ENCODE measurements around the gene GSKIP.

The GSKIP gene

DNA sequence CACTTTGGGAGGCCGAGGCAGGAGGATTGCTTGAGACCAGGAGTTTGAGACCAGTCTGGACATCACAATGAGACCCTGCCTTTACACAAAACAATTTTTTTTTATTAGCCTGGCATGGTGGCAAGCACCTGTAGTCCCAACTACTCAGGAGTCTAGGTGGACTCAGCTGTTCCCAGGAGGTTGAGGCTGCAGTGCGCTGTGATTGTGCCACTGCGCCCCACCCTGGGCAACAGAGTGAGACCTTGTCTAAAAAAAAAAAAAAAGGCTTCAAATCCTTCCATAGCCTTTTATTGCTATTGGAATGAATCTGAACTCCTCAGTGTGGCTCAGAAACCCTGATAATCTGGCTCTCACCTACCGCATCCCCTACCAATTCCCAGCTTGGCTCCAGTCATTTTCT lies 54.7 kb downstream of the GSKIP start:
- DNase-seq (ENCODE audit: low spot score), result no peak

DNA sequence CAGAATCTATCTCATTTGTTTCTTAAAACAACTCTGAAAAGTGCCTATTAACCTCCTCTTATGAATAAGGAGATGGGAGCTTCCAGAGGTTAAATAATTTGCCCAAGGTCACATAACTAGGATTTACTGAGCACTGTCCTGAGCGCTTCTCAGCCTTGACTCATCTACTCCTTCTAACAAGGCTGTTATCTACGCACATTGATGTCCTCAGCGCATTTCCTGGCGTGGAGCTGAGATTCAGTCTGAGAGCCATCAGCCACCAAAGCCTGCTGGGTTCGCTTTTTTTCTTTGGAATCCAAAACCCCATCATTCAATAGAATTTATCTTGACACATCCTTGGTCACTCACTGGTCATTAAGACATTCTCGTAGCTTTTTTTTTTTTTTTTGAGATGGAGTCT lies 57.9 kb downstream of the GSKIP start:
- no peak for DNase-seq (ENCODE audit: low spot score)

DNA sequence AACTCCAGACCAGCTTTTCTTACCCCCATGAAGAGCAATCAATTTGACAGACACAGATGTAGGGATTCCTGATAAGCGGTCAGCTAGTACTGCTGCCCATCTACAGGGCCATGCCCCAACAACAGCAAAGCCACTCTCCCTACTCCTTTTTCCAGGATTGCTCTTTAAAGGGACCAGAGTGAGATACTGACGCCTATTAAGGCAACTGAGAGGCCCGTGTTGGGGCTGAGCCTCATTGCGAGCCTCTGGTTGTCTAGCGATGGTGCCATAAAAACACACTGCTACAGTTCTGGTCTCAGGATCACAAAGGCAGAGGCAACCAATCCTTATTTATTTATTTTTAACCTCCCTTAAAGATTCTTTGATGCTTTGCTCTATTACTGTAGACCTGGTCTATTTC lies 59.7 kb downstream of the GSKIP start:
- no peak for DNase-seq (ENCODE audit: low spot score)

DNA sequence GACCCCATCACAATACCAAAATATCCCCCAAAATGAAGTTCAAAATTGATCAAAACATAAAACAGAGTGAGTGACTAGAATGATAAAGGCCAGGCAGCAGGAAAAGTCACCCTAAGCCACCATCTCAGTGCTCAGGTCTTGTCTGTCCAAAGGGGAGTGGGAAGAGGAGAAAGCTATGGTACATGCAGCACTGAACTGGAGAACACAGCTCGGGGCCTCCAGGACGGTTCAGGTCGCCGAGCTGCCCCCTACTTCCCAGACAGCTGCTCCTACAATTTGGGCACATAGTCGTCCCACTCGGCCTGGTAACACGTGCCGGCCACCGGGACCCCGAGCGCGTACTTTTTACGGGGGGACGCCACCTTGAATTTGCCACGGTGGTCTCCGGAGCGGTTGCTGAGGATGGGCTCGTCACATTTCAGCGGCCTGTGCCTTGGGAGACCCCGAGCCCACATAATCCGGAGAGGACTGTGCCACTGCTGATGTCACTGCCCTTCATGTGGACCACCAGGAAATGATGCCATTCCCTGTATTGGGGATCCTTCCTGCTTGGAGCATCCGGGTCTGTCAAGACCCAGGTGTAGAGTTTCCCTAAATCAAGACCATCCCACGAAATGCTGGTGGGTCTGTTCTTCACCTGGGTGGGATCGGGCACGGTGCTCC lies 60.3 kb downstream of the GSKIP start:
- no peak for DNase-seq (ENCODE audit: low spot score)

DNA sequence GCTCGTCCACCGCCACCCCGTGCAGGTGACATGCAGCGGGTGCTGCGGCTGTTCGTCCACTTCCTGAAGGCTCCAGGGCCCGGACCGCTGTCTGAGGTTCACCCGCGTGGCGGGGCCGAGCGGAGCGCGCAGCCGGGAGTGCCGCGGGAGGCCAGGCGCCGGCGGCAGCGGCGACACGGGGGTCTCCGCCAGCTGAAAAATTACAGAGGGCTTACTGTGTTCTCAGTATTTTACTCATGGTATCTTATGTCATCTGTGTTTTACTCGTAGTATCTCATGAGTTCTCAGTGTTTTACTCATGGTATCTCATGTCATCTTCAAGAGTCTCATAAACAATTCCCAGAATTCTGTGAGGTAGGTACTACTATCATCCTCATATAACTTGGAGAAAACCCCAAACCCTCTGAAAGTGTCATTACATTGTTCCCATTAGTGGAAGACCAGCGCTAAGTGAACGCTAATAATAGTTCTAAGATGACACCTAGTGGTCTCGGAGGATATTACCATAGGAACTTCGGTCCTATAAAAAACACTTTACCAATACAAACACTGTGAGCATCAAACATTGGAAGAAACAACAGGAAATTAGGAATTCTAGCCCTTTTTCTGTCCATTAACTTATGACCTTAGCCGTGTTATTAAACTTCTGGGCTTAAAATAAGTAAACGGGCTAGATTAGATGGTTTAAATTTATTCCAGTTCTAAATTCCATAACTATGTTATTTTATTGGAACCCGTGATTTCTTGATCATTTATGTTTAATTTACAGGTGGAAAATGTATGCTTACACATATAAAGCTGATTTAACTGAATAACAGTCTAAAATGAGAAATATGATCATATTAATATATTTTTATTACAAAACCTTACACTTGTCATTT lies 61.0 kb downstream of the GSKIP start:
- DNase-seq (ENCODE audit: low spot score), result peak; percentile 67

DNA sequence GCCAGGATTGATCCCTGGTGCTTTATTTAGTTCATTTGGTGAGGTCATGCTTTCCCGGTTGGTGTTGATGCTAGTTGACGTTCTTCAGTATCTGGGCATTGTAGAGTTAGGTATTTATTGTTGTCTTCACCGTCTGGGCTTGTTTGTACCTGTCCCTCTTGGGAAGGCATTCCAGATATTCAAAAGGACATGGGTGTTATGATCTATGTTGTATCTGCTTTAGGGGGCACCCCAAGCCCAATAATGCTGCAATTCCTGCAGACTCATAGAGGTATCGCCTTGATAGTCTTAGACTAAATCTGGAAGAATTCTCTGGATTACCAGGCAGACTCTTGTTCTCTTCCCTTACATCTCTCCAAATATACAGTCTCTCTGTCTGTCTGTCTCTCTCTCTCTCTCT lies 70.7 kb downstream of the GSKIP start:
- no peak for DNase-seq (ENCODE audit: low spot score)

Measured in AG08395 (cell line).